Mammary epithelial cell (primary cell): ENCODE data around the gene CARD19.

Experiments
- CTCF ChIP-seq, 2 donors: IDR thresholded peaks in 1 of 2; conservative IDR thresholded peaks in 1 of 2; 2 replicates each; pipeline ENCODE4 v1.5.1; 2011 to 2012; ENCODE audit warnings: inconsistent platforms in 2 of 2, low read length in 2 of 2, mild to moderate bottlenecking in 2 of 2, control low read depth in 1 of 2, low read depth in 1 of 2; ENCODE audit not compliant: insufficient read depth in 1 of 2; ENCODE audit errors: extremely low read depth in 1 of 2
- EZH2 ChIP-seq: IDR thresholded peaks from 2 replicates; pipeline ENCODE4 v1.6.1; 2012; ENCODE audit warnings: low read length, inconsistent platforms, borderline replicate concordance

- no peak for TF ChIP-seq CTCF (conservative IDR thresholded peaks at IDR 0.05 in 1 of 2, IDR thresholded peaks at IDR 0.05 in 1 of 2; ENCODE audit: extremely low read depth in 1 of 2, insufficient read depth in 1 of 2, low read depth in 1 of 2, low read length in 2 of 2)
- no peak for TF ChIP-seq EZH2
Observed at GRCh38 chr9:93108291-93109041, 12.4 kb downstream of the CARD19 start.
